Neural progenitor cell (in vitro differentiated cells): ENCODE data around the gene VIM.

Source experiments
- CTCF ChIP-seq: fragments of 200-600 bp; sonication (generic); IDR thresholded peaks from 2 replicates; pipeline ENCODE4 v1.5.1; 2017; ENCODE audit warnings: antibody characterized with exemption, mild to moderate bottlenecking
- EZH2 ChIP-seq: fragments of 200-600 bp; sonication (generic); IDR thresholded peaks from 2 replicates; pipeline ENCODE4 v1.6.1; 2017; ENCODE audit warnings: antibody characterized with exemption, mild to moderate bottlenecking, moderate library complexity

- TF ChIP-seq CTCF (no peak), EZH2 (no peak)
Observed at GRCh38 chr10:17217631-17218232, 10.3 kb upstream of the VIM start.
